ENCODE results near the gene RCAN3.

- TF ChIP-seq, protein P1, sequence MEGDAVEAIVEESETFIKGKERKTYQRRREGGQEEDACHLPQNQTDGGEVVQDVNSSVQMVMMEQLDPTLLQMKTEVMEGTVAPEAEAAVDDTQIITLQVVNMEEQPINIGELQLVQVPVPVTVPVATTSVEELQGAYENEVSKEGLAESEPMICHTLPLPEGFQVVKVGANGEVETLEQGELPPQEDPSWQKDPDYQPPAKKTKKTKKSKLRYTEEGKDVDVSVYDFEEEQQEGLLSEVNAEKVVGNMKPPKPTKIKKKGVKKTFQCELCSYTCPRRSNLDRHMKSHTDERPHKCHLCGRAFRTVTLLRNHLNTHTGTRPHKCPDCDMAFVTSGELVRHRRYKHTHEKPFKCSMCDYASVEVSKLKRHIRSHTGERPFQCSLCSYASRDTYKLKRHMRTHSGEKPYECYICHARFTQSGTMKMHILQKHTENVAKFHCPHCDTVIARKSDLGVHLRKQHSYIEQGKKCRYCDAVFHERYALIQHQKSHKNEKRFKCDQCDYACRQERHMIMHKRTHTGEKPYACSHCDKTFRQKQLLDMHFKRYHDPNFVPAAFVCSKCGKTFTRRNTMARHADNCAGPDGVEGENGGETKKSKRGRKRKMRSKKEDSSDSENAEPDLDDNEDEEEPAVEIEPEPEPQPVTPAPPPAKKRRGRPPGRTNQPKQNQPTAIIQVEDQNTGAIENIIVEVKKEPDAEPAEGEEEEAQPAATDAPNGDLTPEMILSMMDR (IDR thresholded peaks at IDR 0.05) = no peak
- no peak for TF ChIP-seq EP300 (IDR thresholded peaks at IDR 0.05)
Observed at GRCh38 chr1:24566236-24566867, 63.7 kb downstream of the RCAN3 start.
